GM12891 (cell line): Measurements from ENCODE around the gene XKR8.

Experiments used
- POLR2A ChIP-seq: IDR thresholded peaks from 2 replicates; pipeline ENCODE4 v1.6.1; 2011; ENCODE audit warnings: low read depth, low read length, control low read depth
- POLR2AphosphoS5 ChIP-seq: IDR thresholded peaks from 2 replicates; pipeline ENCODE4 v1.6.1; 2011; ENCODE audit warnings: low read depth, low read length, control low read depth
- POU2F2 ChIP-seq: IDR thresholded peaks from 2 replicates; pipeline ENCODE4 v1.6.1; 2011; ENCODE audit warnings: low read depth, mild to moderate bottlenecking, control low read depth, low read length, moderate library complexity
- SPI1 ChIP-seq: IDR thresholded peaks from 2 replicates; pipeline ENCODE4 v1.6.1; 2011; ENCODE audit warnings: low read depth, low read length, control low read depth
- TAF1 ChIP-seq: IDR thresholded peaks from 2 replicates; pipeline ENCODE4 v1.6.1; 2011; ENCODE audit warnings: low read depth, low read length, control low read depth

- TF ChIP-seq POLR2A (no peak), POLR2AphosphoS5 (no peak), TAF1 (no peak), SPI1 (no peak), POU2F2 (no peak)
These were observed 39.3 kb downstream of the XKR8 start for GRCh38 chr1:27999055-27999454.
